OCI-LY3 (cell line): ENCODE measurements around the gene DNAJC8.

Experiments
- H2AFZ ChIP-seq: fragments of 200-600, 300-600 bp; shearing (Covaris generic); 2 replicates; pipeline ENCODE4 v1.6.0; 2014; ENCODE audit warnings: antibody characterized with exemption, low read depth, low read length
- H3K27ac ChIP-seq: fragments of 200-600, 300-600 bp; sonication (generic); 2 replicates; pipeline ENCODE4 v1.5.1; 2014; ENCODE audit warnings: mild to moderate bottlenecking, low read length, moderate library complexity, mixed read lengths
- H3K27me3 ChIP-seq: fragments of 200-600, 300-600 bp; sonication (generic); 2 replicates; pipeline ENCODE4 v1.6.1; 2014; ENCODE audit warnings: low read depth, low read length, mixed read lengths
- H3K36me3 ChIP-seq: fragments of 200-600, 300-600 bp; sonication (generic); replicated peaks from 2 replicates; pipeline ENCODE3; 2014; ENCODE audit warnings: low read depth, low read length, mixed read lengths
- H3K4me1 ChIP-seq: fragments of 300-600, 200-600 bp; sonication (generic); 2 replicates; pipeline ENCODE4 v1.6.1; 2014; ENCODE audit warnings: low read length, mixed read lengths
- H3K4me2 ChIP-seq: fragments of 200-600, 300-600 bp; sonication (generic); 2 replicates; pipeline ENCODE4 v1.6.1; 2014; ENCODE audit warnings: low read length, mixed read lengths
- H3K4me3 ChIP-seq: fragments of 300-600, 200-600 bp; sonication (generic); 2 replicates; pipeline ENCODE4 v1.5.1; 2014; ENCODE audit warnings: antibody characterized with exemption, mild to moderate bottlenecking, low read length, moderate library complexity
- H3K79me2 ChIP-seq: fragments of 300-600, 200-600 bp; shearing (Covaris generic); 2 replicates; pipeline ENCODE4 v1.6.1; 2014; ENCODE audit warnings: mild to moderate bottlenecking, low read length, mixed read lengths
- H3K9ac ChIP-seq: fragments of 300-600, 200-600 bp; shearing (Covaris generic); 2 replicates; pipeline ENCODE4 v1.6.0; 2014; ENCODE audit warnings: mild to moderate bottlenecking, low read length, moderate library complexity
- H3K9me3 ChIP-seq: fragments of 200-600, 300-600 bp; shearing (Covaris generic); 2 replicates; pipeline ENCODE4 v1.6.1; 2014; ENCODE audit warnings: low read length, mixed read lengths; ENCODE audit not compliant: insufficient read depth
- H4K20me1 ChIP-seq: fragments of 200-600, 300-600 bp; sonication (generic); 2 replicates; pipeline ENCODE4 v1.6.1; 2016; ENCODE audit warnings: low read length, mixed read lengths; ENCODE audit not compliant: insufficient read depth
- EZH2phosphoT487 ChIP-seq: fragments of 200-600 bp; shearing (Covaris generic); IDR thresholded peaks from 2 replicates; pipeline ENCODE4 v1.6.1; 2018; ENCODE audit warnings: antibody characterized with exemption, mixed run types, low read depth
- TF ChIP-seq, protein P1 (sequence below): fragments of 200-600, 300-600 bp; sonication (generic); IDR thresholded peaks from 2 replicates; pipeline ENCODE4 v1.5.1; 2014; ENCODE audit warnings: antibody characterized with exemption, low read length, low read depth

Gene DNAJC8

DNA sequence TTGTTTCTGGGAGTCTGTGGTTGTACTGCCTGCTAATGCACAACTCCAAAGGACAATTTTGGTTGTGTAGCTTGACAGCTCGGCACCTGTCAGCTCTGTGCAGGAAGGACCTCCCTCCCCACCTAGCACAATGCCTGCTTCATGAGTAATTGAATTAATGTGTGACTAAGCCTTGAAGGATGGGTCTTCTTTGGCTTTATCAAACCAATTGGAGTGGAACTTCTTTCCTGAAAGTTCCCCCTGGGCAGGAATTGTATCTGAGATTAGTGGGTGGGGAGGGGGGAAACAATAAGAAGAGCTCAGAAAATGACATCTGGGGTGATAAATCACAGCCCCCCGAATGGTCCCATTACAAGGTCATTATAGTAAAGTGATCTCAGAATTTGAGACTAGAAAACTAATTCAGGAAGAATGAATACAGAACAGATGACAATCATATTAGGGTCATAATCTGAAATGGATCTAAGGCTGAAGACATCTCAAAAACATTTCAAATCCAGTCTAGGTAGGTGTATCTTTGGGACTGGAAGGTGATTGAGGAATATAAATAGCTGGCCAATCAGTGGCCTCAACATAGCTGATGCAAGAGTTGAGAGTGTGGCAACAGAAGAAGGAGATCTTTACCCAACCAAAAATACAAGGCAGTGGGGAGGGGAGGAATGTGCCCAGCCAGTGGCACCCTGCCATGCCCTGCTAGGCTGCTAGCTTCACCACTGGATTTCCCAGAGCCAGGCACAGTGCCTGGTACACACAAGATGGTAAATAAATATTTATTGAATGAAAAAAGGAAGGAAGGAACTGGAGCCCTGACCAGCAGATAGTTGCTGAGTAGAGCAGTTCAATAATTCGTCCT lies 16.4 kb upstream of the DNAJC8 start:
- Histone ChIP-seq H3K27me3 (no peaks in the 10 kb centered on the region), H3K27ac (peak overlapping the region; percentile 30), H3K9me3 (no peaks in the 10 kb centered on the region), H4K20me1 (no peaks in the 10 kb centered on the region), H3K4me2 (peak overlapping the region; percentile 92), H3K79me2 (no peaks in the 10 kb centered on the region), H3K36me3 (no peaks in the 10 kb centered on the region), H3K4me3 (peak overlapping the region; percentile 77), H3K4me1 (peaks cover 40% of the 10 kb centered on the region), H3K9ac (peak overlapping the region; percentile 54), H2AFZ (no peak overlapping the region; the same call in none of the 2 replicates)
- no peak for TF ChIP-seq EZH2phosphoT487
- TF ChIP-seq, protein P1, sequence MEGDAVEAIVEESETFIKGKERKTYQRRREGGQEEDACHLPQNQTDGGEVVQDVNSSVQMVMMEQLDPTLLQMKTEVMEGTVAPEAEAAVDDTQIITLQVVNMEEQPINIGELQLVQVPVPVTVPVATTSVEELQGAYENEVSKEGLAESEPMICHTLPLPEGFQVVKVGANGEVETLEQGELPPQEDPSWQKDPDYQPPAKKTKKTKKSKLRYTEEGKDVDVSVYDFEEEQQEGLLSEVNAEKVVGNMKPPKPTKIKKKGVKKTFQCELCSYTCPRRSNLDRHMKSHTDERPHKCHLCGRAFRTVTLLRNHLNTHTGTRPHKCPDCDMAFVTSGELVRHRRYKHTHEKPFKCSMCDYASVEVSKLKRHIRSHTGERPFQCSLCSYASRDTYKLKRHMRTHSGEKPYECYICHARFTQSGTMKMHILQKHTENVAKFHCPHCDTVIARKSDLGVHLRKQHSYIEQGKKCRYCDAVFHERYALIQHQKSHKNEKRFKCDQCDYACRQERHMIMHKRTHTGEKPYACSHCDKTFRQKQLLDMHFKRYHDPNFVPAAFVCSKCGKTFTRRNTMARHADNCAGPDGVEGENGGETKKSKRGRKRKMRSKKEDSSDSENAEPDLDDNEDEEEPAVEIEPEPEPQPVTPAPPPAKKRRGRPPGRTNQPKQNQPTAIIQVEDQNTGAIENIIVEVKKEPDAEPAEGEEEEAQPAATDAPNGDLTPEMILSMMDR, result no peak

DNA sequence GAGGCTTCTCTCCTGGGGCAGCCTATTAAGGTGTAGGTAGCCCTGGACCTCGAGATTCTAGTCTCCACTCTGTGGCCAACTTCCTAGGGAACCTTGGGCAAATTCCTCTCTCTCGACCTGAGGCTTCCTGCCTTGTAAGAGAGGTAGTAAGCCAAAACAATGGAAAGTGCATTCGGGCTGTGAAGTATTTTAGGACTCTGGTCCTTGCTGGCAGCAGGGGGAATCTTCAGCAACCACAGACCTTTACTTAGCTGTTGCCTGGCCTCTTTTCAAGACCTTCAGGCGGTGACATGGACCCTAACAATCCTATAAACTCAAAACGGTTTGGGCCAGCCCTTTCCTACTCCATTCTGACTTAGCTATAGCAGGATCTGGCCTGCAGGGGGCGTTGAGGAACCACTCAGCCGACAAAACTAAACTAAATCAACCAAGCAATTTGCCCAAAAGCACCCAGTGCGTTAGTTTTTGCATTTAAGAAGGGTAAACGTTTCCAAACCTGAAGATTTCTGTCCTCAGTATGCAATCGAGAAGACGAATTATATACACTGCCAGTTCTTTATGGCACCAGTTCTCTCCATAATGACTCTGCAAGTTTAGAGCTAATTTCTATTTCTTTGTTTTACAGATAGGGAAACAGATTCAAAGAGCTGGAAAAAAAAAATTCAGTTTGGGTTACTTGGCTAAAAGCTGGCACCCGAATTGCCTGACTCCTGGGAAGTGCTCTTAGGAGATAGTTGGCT lies 15.6 kb upstream of the DNAJC8 start:
- H3K36me3 ChIP-seq, result no peaks in the 10 kb centered on the region
- H3K27ac ChIP-seq, result peak overlapping the region; percentile 30; the same call in 1 of the 2 replicates
- peak overlapping the region; percentile 64 for H2AFZ ChIP-seq
- H3K9ac ChIP-seq, result peak overlapping the region; percentile 54
- peaks cover 41% of the 10 kb centered on the region for H3K4me1 ChIP-seq
- no peaks in the 10 kb centered on the region for H3K9me3 ChIP-seq
- H3K4me3 ChIP-seq, result peak overlapping the region; percentile 77
- no peaks in the 10 kb centered on the region for H4K20me1 ChIP-seq
- no peaks in the 10 kb centered on the region for H3K79me2 ChIP-seq
- H3K4me2 ChIP-seq, result peak overlapping the region; percentile 92
- no peaks in the 10 kb centered on the region for H3K27me3 ChIP-seq
- no peak for TF ChIP-seq EZH2phosphoT487
- TF ChIP-seq, protein P1, result peak; percentile 79

DNA sequence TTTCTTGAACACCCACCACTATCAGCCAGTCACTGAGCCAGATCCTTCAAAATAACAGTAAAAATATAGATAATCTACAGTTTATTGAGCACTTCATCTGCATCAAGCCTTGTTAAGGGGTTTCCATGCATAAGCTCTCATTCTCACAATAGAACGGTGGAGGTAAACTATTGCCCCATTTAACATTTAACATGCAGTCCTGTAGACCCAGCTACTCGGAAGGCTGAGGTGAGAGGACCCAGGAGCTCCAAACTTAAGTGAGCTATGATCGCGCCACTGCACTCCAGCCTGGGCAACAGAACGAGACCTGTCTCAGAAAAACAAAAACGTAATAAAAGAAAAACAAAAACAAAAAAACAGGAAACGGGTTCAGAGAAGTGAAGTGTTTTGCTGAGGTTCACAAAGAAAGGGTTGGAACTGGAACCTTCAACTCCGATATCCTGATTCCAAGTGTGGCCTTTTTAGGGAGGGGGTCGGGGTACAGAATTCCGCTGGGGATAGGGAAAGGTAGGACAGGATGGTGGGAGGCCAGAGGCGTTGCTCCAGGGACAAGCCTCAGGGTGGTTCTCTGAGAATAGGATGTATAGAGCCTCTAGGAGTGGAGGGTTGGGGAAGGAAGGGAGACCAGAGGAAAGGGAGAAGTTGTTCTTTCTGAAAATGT lies 14.9 kb upstream of the DNAJC8 start:
- Histone ChIP-seq H3K4me1 (peaks cover 41% of the 10 kb centered on the region), H3K9ac (peak overlapping the region; percentile 54), H3K9me3 (no peaks in the 10 kb centered on the region), H3K36me3 (no peaks in the 10 kb centered on the region), H3K27ac (peak overlapping the region; percentile 31), H3K4me3 (peak overlapping the region; percentile 77), H4K20me1 (no peaks in the 10 kb centered on the region), H3K4me2 (peak overlapping the region; percentile 92), H3K79me2 (no peaks in the 10 kb centered on the region), H2AFZ (peak overlapping the region; percentile 64), H3K27me3 (no peaks in the 10 kb centered on the region)
- TF ChIP-seq EZH2phosphoT487, result no peak
- TF ChIP-seq, protein P1, result no peak

DNA sequence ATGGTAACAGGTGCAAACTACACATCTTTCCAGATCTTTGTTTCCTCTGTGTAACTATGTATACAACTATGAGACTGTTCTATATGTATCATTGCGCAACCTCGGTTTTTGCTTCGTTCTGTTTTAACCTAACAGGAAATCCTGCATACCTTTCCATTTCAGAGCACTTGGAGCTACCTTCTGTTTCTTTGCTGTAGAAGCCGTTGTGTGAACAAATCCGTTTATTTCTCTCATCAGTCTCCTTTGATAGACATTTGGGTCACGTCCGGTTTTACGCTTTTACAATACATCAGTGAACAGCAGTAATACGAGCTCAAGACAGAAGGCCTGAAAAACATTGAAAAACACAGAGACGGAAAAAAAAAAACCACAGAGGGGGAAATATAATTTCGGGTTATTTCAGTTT lies 13.6 kb upstream of the DNAJC8 start:
- peaks cover 41% of the 10 kb centered on the region for H3K4me1 ChIP-seq
- H4K20me1 ChIP-seq, result no peaks in the 10 kb centered on the region
- H3K27me3 ChIP-seq, result no peaks in the 10 kb centered on the region
- H3K36me3 ChIP-seq, result no peaks in the 10 kb centered on the region
- peak overlapping the region; percentile 86 for H3K4me3 ChIP-seq
- no peaks in the 10 kb centered on the region for H3K9me3 ChIP-seq
- peak overlapping the region; percentile 68; the same call in 1 of the 2 replicates for H2AFZ ChIP-seq
- H3K4me2 ChIP-seq, result peak overlapping the region; percentile 84
- H3K27ac ChIP-seq, result peak overlapping the region; percentile 71
- H3K79me2 ChIP-seq, result no peaks in the 10 kb centered on the region
- peak overlapping the region; percentile 77 for H3K9ac ChIP-seq
- no peak for TF ChIP-seq EZH2phosphoT487
- TF ChIP-seq, protein P1, result no peak
